ENCODE data around the gene RNF166.

- TF ChIP-seq TAF1 (IDR thresholded peaks at IDR 0.05; ENCODE audit: borderline replicate concordance, insufficient read depth, low read length) (no peak), POLR2AphosphoS5 (IDR thresholded peaks at IDR 0.05; ENCODE audit: low read depth, low read length) (no peak)
Observed at GRCh38 chr16:88711750-88712340, 5.6 kb upstream of the RNF166 start.

All from PFSK-1 (cell line).